Esophagus mucosa (tissue), 1 donor: Measurements from ENCODE around the gene UGT2B15. TPM values are rescaled to one million over a fixed set of nuclear protein-coding genes. Genes with fewer than 3 reads are reported as not detected.
"Not testable (repeated sequence)": the region's sequence is repeated elsewhere in the genome, so short reads cannot be mapped to it uniquely, and the experiment has no call there.

Source experiments
- ATAC-seq: fragments of 200-7000 bp; cut with Tn5 transposase; one replicate; pipeline ENCODE4 v1.9.1; 2020
- total RNA-seq: library from RNA; stranded (reverse); gene quantifications from one replicate; pipeline ENCODE4 v1.2.4, GENCODE V29; 2023
- donor health status: DM: yes; HTN: yes; CAD: no.

Gene UGT2B15
- not detected for total RNA-seq

DNA sequence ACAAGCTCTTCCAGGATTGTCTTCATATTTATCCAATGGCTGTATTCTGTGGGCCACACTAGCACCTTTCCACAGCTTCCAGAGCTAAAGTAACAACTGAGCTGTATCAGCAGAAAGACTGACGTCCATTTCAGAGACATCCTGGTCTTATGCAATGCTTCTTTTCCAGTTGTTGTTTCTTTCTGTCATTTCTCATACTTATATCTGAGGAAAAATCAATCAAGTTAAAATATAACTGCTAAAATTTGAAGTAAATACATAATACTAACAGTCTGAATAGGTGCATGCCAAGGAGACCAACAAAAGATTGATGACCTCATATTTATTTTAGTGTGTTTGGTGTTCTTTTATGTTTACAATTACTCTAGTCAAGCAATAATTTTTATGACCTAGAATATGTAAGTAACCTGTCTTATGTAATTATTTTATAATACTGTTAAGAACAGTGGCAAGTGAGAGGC is at the start of gene UGT2B15:
Gene UGT2B15 (minus strand): TSS at position 174 of the 461 bp plus-strand sequence. CDS start 34 bp downstream, at position 140.
- ATAC-seq, result not testable (repeated sequence)

DNA sequence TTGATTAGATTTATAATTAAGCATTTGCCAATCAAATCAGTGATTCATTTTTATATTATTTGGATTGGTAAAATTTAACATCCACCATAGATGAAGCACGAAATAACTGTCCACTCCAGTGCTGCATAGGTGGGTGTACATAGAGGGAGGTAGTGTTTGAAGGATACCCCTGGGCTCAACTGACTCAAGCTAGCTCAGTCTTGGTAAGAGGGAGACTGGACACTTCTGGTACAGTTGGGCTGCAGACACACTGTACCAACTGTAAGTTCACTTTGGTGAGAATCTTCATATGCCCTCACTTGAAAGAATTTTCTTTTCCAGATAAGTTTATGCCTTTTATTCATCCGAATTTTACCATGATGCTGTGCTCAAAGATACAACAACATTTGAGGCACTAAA is 48.6 kb upstream of the UGT2B15 start:
- ATAC-seq, result no peak

DNA sequence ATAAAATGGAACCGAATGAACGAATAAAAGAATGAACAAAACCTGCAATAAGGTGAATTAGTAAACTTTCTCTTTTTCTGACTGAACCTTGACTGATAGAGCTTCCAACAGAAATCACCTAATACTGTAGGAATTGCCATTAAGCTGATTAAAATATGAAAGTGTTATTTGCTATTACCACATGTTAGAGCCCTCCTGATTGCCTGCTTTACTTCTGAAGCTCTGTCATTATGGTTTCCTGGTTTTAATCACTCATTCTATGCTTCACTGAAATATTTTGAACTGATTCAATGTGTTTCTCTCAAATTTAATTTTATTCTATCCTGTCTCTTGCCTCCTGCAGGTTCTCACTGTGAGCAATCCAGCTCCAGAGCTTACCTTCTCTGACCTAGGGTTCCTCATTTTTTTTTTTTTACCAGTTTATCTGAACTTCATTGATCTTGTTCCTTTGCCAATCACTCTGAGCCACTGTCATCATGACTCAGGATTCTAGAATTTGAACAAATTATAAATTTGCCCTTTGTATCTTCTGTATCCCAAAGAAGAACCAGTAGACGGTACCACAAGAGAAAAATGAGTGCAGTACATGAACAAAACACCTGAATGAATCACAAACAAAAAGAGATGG is 48.1 kb upstream of the UGT2B15 start:
- ATAC-seq, result no peak

DNA sequence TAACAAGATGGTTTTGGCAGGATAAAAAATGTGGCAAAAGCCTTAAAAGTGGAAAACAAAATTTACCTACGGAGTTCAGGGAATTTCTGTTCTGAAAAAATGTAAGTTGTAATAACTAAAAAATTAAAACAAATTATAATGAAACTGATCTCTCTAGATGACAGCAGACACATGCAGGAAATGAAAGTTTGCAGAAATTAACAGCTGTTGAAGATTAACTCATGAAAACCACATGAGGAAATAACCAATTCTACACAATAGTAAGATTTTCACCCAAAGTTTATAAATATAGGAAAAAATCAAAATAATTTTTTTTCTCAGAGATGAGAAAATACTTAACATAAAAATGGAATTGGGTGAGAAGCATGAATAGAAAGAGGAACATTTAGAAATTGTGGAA is 47.5 kb upstream of the UGT2B15 start:
- ATAC-seq, result no peak

DNA sequence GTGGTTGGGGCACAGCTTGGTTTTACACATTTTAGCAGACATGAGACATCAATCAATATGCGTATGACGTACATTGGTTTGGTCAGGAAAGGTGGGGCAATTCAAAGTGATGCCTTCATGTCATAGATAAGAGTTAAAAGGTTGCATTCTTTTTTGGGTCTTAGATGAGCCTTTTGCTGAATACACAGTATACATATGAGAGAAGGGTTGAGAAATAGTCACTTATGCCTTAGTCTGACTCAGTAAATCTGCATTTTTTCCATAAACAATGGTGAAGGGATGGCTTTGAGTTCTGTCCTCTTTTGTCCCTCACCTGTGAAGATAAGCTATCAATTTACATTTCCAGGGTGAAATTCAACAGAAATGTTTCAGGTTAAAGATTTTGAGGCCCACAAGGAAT is 43.9 kb upstream of the UGT2B15 start:
- ATAC-seq, result no peak

DNA sequence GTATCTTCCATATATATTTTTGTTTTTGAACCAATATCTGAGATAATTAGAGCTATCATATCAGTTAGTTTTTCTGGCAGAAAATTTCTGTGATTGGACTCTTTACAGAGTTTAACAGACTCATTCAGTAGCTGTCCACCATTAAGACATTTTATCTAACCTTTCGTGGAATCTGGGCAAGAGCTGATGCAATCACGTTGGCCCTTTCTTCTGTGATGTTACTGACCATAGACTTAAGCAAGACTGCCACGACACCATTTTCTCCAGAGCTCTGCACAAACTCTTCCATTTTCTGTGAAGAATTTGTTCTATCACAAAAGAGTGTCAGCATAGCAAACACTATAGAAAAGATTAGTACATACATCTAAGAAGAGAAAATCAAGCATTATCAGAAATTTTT is 41.8 kb upstream of the UGT2B15 start:
- ATAC-seq, result no peak

DNA sequence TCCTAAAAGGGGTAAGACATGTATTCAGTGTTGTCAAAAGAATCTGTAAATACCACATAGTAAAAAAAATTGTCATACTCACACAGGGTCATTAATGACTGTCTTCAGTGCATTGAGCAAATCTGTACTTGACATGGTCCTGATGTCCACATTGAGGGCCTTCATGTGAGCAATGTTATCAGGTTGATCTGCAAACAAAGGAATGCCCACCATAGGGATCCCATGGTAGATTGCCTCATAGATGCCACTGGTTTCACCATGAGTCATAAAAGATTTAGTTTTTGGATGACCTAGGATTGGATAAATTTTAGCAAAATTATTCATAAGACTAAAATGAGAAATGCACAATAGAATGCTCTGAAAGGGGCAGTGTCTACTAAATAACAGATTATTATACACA is 38.1 kb upstream of the UGT2B15 start:
- no peak for ATAC-seq

DNA sequence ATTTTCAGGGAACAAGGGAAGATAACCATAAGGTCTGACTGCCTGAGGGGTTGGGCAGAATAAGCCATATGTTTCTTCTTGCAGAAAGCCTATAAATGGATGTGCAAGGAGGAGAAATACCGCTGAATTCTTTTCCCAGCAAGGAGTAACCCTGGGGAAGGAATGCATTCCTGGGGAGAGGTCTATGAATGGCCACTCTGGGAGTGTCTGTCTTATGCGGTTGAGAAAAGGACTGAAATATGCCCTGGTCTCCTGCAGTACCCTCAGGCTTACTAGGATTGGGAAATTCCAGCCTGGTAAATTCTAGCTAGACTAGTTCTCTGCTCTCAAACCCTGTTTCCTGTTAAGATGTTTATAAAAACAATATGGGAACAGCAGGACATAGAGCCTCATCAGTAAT is 32.7 kb upstream of the UGT2B15 start:
- not testable (repeated sequence) for ATAC-seq

DNA sequence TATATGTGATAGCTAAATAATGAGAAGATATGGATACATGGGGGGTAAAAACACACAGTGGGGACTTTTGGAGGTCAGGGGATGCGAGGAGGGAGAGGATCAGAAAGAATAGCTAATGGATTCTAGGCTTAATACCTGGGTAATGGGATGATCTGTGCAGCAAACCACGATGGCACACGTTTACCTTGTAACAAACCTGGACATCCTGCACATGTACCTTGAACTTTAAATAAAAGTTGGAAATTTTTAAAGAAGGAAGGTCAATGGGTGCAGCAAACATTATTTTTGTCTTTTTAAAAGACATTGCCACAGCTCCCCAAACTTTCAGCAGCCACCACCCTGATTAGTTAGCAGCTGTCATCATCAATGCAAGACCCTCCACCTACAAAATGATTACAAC is 29.7 kb upstream of the UGT2B15 start:
- no peak for ATAC-seq

DNA sequence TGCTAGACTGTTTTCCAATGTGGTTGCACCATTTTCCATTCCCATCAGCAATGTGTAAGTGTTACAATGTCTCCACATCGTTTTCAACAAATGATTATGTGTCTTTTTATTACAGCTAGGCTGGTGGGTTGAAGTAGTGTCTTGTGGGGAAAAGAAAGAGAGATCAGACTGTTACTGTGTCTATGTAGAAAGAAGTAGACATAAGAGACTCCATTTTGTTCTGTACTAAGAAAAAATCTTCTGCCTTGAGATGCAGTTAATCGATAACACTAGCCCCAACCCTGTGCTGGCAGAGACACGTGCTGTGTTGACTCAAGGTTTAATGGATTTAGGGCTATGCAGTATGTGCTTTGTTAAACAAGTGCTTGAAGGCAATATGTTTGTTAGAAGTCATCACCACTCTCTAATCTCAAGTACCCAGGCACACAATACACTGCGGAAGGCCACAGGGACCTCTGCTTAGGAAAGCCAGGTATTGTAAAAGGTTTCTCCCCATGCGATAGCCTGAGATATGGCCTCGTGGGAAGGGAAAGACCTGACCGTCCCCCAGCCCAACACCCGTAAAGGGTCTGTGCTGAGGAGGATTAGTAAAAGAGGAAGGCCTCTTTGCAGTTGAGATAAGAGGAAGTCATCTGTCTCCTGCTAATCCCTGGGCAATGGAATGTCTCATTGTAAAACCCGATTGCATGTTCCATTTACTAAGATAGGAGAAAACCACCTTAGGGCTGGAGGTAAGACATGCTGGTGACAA is 23.0 kb upstream of the UGT2B15 start:
- ATAC-seq, result no peak

DNA sequence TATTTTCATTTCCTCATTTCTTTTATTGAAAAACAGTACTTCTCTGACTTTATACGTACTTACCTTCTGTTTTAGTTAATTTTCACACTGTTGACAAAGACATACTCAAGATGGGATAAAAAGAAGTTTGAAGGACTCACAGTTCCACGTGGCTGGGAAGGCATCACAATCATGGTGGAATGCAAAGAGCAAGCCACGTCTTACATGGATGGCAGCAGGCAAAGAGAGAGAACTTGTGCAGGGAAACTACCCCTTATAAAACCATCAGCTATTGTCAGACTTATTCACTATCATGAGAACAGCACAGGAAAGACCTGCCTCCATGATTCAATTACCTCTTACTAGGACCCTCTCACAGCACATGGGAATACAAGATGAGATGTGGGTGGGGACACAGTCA is 20.7 kb upstream of the UGT2B15 start:
- no peak for ATAC-seq

DNA sequence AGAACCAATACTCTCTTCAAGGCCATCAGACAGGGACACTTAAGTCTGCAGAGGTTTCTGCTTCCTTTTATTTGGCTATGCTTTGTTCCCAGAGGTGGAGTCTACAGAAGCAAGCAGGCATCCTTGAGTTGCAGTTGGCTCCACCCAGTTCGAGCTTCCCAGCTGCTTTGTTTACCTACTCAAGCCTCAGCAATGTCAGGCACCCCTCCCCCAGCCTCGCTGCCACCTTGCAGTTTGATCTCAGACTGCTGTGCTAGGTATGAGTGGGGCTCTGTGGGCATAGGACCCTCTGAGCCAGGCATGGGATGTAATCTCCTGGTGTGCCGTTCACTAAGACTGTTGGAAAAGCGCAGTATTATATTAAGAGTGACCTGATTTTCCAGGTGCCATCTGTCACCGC is 12.6 kb upstream of the UGT2B15 start:
- no peak for ATAC-seq

DNA sequence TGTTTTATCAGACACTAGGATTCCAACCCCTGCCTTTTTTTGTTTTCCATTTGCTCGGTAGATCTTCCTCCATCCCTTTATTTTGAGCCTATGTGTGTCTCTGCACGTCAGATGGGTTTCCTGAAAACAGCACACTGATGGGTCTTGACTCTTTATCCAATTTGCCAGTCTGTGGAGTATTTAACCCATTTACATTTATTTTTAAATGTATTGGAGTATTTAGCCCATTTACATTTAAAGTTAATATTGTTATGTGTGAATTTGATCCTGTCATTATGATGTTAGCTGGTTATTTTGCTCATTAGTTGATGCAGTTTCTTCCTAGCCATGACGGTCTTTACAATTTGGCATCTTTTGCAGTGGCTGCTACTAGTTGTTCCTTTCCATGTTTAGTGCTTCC is 10.8 kb upstream of the UGT2B15 start:
- ATAC-seq, result not testable (repeated sequence)

DNA sequence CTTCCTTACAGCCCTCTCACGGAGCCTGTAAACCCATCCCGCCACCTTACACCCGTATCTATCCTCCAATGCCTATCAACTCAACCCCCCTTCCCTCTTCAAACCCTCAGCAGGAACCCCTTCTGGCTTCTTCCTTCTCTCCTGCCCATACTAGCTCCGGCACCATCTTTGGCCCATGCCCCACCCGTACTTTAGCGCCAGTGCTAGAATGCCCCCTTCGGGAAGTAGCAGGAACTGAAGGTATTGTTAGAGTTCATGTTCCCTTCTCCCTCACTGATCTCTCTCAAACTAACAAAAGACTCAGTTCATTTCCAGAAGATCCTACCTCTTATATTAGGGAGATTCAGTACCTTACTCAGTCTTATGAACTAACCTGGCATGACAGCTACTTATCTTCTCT is 2.7 kb upstream of the UGT2B15 start:
- ATAC-seq, result no peak

DNA sequence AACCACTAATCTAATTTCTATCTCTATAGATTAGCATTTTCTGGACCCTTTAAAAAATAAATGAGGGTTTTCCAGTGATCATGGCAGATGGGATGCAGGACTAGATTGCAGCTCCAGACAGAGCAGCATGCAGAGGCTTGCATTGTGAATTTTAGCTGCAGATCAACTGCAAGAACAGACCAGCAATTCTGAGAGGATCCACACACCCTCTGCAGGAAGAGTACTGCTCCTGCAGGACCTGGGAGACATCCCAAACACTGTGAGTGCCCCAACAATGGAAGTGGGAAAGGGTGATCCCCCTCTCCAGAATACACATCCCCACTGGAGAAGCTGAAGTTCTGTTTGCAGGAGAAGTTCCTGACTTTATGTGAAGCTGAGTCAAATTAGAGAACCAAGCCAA is 765 bp upstream of the UGT2B15 start:
- peak; percentile 25 for ATAC-seq

DNA sequence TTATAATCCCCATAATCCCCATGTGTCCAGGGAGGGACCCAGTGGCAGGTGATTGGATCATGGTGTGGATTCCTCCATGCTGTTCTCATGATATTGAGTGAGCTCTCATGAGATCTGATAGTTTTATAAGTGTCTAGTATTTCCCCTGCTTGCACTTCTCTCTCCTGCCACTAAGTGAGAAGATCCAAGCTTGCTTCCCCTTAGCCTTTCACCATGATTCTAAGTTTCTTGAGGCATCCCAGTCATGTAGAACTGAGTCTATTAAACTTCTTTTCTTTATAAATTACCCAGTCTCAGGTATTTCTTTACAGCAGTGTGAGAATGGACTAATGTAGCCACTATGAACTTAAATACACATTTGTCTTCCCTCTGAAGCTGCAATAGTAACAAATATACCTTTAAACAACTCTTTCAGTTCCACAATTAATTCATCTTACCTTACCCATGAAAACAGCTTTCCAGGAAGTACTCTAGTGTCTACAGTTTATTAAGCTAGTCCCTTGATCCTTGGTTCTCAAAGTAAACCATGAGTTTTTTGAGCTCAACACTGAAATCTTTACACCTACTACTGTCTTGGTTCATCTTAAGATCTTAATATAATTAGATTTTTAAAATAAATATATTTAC is 1.8 kb downstream of the UGT2B15 start:
- ATAC-seq, result not testable (repeated sequence)

DNA sequence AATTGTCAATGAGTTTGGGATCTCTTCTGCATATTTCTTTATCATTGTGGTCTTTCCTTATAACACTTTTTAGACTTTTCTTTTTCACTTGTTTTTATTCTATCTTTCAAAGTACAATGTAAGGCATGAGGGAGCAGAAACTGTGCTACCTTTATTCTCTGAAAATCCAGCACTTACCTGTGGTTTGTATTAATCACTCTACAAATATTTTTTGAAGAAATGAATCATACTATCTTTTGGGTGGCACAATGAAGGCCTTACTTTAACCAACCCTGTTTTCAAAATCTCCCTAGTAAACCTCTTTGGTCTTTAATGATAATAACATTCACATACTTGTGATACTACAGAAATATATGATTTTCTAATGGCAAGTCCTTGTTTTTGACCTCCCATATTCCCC is 2.9 kb downstream of the UGT2B15 start:
- peak; percentile 59 for ATAC-seq

DNA sequence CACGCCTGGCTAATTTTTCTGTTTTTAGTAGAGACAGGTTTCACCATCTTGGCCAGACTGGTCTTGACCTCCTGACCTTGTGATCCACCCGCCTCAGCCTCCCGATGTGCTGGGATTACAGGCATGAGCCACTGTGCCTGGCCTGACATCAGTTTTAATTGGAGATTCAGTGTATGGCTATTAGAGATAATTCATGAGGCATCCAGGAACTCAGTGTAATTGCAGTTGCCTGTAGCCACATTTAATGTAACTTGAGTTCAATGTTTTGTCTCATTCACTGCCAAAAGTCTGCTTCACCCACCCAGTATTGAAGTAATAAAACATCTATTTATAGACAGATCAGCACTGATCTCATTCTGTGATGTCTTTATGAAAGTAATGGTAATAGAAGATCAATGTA is 5.7 kb downstream of the UGT2B15 start:
- not testable (repeated sequence) for ATAC-seq

DNA sequence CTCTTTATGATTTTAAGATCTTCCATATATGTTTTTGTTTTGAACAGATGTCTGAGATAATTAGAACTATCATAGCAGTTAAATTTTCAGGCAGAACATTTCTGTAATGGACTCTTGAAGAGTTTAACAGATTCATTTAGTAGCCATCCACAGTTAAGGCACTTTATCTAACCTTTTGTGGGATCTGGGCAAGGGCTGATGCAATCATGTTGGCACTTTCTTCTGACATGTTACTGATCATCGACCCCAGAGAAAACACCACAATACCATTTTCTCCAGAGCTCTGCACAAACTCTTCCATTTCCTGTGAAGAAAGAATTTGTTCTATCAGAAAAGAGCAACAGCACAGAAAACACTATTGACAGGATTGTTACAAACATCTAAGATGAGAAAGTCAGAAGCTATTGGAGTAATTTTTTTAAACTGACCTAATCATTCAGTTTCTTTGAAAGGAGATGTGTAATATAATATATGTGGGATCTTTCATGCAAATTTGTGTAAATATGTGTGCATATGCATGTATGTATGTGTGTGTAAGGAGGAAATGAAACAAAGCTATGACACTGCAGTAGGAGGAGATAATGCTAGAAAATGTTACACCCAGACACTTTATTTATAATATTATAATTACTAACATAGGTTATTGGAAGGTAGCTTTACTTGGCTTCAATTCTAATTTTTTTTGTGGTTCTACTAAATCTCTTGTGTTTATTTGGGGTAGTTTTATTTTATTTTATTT is 7.4 kb downstream of the UGT2B15 start:
- not testable (repeated sequence) for ATAC-seq

DNA sequence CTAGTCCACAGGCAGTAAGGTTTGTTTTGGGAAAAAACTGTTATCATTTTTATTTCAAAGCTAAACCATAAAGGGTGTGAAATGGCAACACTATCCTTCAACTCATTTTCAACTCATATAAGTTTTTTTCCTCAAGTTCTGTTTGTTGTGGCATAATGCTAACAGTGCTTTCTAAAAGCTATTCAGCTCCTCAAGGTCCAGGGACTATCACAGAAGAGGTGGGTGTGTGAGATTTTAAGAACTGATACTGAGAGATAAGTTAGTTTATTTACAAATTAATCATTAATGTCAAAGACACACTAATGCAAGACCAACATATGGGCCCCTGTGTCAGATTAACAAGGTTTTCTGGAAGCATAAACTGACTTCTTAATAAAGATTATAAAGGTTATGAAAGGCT is 11.8 kb downstream of the UGT2B15 start:
- ATAC-seq, result no peak

DNA sequence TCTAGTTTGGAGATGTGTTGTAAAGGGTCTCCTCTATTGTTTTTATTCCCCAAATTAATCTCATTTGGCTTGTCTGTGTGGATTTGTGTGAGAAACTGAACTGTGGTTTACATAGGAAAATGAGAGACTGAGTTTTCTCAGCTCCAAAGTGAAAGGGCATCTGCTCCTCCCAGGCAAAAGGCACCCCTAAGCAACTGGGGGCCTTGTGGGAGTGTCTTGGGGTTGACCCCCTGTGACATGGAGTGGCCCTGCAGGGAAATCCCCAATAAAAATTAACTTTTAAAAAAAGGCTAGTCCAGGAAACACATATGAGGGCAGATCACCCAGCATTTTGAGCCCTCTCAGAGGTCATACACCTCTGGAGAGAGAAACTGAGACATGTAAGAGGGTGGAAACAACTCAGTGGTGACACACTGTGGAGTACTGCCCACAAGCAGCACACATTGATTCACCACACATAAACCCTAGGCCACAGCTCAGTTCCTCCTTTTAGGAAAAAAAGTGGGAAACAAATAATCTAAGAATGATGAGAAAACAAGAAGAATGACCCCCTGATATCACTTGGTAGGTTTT is 13.3 kb downstream of the UGT2B15 start:
- not testable (repeated sequence) for ATAC-seq

DNA sequence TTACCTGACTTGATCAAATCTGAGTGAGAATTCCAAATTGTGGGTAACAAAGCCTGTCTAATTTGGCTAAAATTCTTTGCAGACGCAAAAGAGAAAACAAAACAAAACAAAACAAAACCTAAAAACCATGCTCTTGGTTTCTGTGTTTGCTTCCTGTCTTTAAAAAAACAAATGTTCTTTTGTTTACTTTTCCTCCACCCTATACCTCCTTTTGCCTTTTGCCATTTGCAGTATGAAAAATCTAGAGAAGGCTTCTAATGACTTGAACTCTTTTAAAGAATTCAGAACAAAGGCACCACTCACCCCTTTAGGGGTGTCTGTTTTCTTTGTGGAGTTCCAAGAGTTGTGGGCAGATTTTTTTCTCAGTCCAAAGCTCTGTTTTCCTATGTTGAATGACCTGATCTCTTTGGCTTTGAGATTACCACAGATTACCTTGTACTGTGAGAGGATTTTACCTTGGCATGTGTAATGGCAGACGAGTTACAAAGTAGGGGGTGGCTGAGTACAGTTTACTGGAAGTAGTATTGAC is 13.9 kb downstream of the UGT2B15 start:
- ATAC-seq, result not testable (repeated sequence)
